Gastrocnemius medialis (tissue), 4 donors: ENCODE results near the gene FHOD3. TPM values are rescaled to one million over a fixed set of nuclear protein-coding genes. Genes with fewer than 3 reads are reported as not detected.

Experiments used
- ATAC-seq, 2 donors: fragments of 150-250 bp; one replicate each; pipeline ENCODE4 v1.9.1; 2016
- DNase-seq, 2 donors: peaks; one replicate each; pipeline ENCODE4 v3.0.0-alpha.2; 2019
- H3K27ac ChIP-seq, 4 donors: fragments of 200-600 bp; sonication (generic); 1 replicate in 1 of 4; 2 replicates in 3 of 4; pipeline ENCODE4 v1.5.1; 2016 to 2018; ENCODE audit warnings: mild to moderate bottlenecking in 2 of 4, moderate library complexity in 1 of 4
- H3K27me3 ChIP-seq, 3 donors: fragments of 200-600 bp; sonication (generic) in 2 of 3; 1 replicate in 1 of 3; 2 replicates in 2 of 3; pipeline versions ENCODE4 v1.5.1 to v1.6.0; 2016 to 2019; ENCODE audit warnings: mild to moderate bottlenecking in 1 of 3, moderate library complexity in 1 of 3
- H3K36me3 ChIP-seq, 2 donors: fragments of 200-600 bp; sonication (generic) in 1 of 2; one replicate each; pipeline ENCODE4 v1.5.1; 2017 to 2018
- H3K4me1 ChIP-seq, 2 donors: fragments of 200-600 bp; sonication (generic) in 1 of 2; one replicate each; pipeline ENCODE4 v1.5.1; 2016 to 2017; ENCODE audit warnings: mild to moderate bottlenecking in 2 of 2
- H3K4me3 ChIP-seq, 4 donors: fragments of 200-600 bp; sonication (generic) in 3 of 4; 1 replicate in 1 of 4; 2 replicates in 3 of 4; pipeline ENCODE4 v1.5.1; 2016 to 2019; ENCODE audit warnings: mild to moderate bottlenecking in 2 of 4
- H3K9me3 ChIP-seq, 3 donors: fragments of 200-600 bp; sonication (generic) in 2 of 3; 1 replicate in 1 of 3; 2 replicates in 2 of 3; pipeline ENCODE4 v1.5.1; 2016 to 2019
- CTCF ChIP-seq, 5 experiments: fragments of 450-650 bp in 3 of 5; fragments of 200-600 bp in 2 of 5; sonication (generic) in 2 of 5; IDR thresholded peaks in 4 of 5; conservative IDR thresholded peaks in 1 of 5; 1 replicate in 4 of 5; 2 replicates in 1 of 5; pipeline ENCODE4 v1.5.1; 2016 to 2019; ENCODE audit warnings: antibody characterized with exemption in 5 of 5, mild to moderate bottlenecking in 3 of 5, moderate library complexity in 3 of 5
- POLR2A ChIP-seq, 2 donors: fragments of 450-650 bp; IDR thresholded peaks; one replicate each; pipeline ENCODE4 v1.6.1; 2017; ENCODE audit warnings: antibody characterized with exemption in 2 of 2, mild to moderate bottlenecking in 2 of 2, moderate library complexity in 2 of 2
- in situ Hi-C, 4 donors: fragments of 200-750 bp; cut with MboI; loops; one replicate each; pipeline versions ENCODE4 v1.15.0 to v1.8.0; 2017; ENCODE audit warnings: low sequenced_read_pairs in 4 of 4
- intact Hi-C: fragments of 100-400 bp; cut with DNase I; formaldehyde crosslinking; loops from one replicate; pipeline ENCODE4 v1.15.1; 2023; ENCODE audit warnings: low total_unique reads
- total RNA-seq, 4 donors: library from RNA; depleted of rRNA; stranded (reverse); fragments of >200 nt; gene quantifications; one replicate each; pipeline versions ENCODE4 v1.1.0 to v1.2.3, GENCODE V29; 2016

The FHOD3 gene
- total RNA-seq, 4 donors from 2014 or later, result 10.0 to 32.5 (median 17.0) TPM

GRCh38 chr18:36559149-36559857 is 261.8 kb downstream of the FHOD3 start:
- DNase-seq (no peak), ATAC-seq (peak in 1 of 2 donors; percentile 61)
- Histone ChIP-seq H3K27me3 (no peaks in the 10 kb centered on the region), H3K4me1 (peaks cover 25 to 29% of the 10 kb centered on the region in 2 donors), H3K9me3 (no peaks in the 10 kb centered on the region), H3K27ac (peak overlapping the region in 1 of 4 donors; percentile 9), H3K4me3 (no peak overlapping the region), H3K36me3 (no peaks in the 10 kb centered on the region)
- TF ChIP-seq POLR2A (IDR thresholded peaks at IDR 0.05) (no peak), CTCF (IDR thresholded peaks at IDR 0.05 in 4 of 5, conservative IDR thresholded peaks at IDR 0.05 in 1 of 5) (no peak)
- in situ Hi-C loops (loop anchor here in 1 of 4 donors (25.0 kb wide), 1 partner anchor 272 kb away; the partner anchor contains the start of gene FHOD3), intact Hi-C loops (no loop called here)

GRCh38 chr18:36560187-36560586 is 262.7 kb downstream of the FHOD3 start:
- Histone ChIP-seq H3K4me1 (peaks cover 25 to 29% of the 10 kb centered on the region in 2 donors), H3K4me3 (no peak overlapping the region), H3K36me3 (no peaks in the 10 kb centered on the region), H3K9me3 (no peaks in the 10 kb centered on the region), H3K27me3 (no peaks in the 10 kb centered on the region), H3K27ac (peak overlapping the region in 1 of 4 donors; percentile 9)
- in situ Hi-C loops, result loop anchor here in 1 of 4 donors (25.0 kb wide), 1 partner anchor 273 kb away; the partner anchor contains the start of gene FHOD3
- ATAC-seq (no peak), DNase-seq (no peak)
- TF ChIP-seq POLR2A (IDR thresholded peaks at IDR 0.05), result no peak
- TF ChIP-seq CTCF (IDR thresholded peaks at IDR 0.05 in 4 of 5, conservative IDR thresholded peaks at IDR 0.05 in 1 of 5), result no peak
- intact Hi-C loops, result no loop called here

GRCh38 chr18:36561046-36561445 is 263.5 kb downstream of the FHOD3 start:
- no peak overlapping the region for H3K27ac ChIP-seq
- no peaks in the 10 kb centered on the region for H3K9me3 ChIP-seq
- H3K4me1 ChIP-seq, result peaks cover 25 to 29% of the 10 kb centered on the region in 2 donors
- ATAC-seq (no peak), DNase-seq (no peak)
- H3K4me3 ChIP-seq, result no peak overlapping the region
- TF ChIP-seq CTCF (IDR thresholded peaks at IDR 0.05 in 4 of 5, conservative IDR thresholded peaks at IDR 0.05 in 1 of 5) (no peak), POLR2A (IDR thresholded peaks at IDR 0.05) (no peak)
- intact Hi-C loops, result no loop called here
- no peaks in the 10 kb centered on the region for H3K27me3 ChIP-seq
- no peaks in the 10 kb centered on the region for H3K36me3 ChIP-seq
- in situ Hi-C loops, result loop anchor here in 1 of 4 donors (25.0 kb wide), 1 partner anchor 274 kb away; the partner anchor contains the start of gene FHOD3

GRCh38 chr18:36564841-36565240 is 267.3 kb downstream of the FHOD3 start:
- H3K27ac ChIP-seq, result no peak overlapping the region

More at GRCh38 chr18:36564841-36565240, 267.3 kb downstream of the FHOD3 start:
- H3K27me3 ChIP-seq, result no peaks in the 10 kb centered on the region
- peaks cover 0 to 7% of the 10 kb centered on the region in 2 donors for H3K4me1 ChIP-seq
- no peak for TF ChIP-seq CTCF (IDR thresholded peaks at IDR 0.05 in 4 of 5, conservative IDR thresholded peaks at IDR 0.05 in 1 of 5)
- no peak for TF ChIP-seq POLR2A (IDR thresholded peaks at IDR 0.05)
- ATAC-seq, result no peak
- no peaks in the 10 kb centered on the region for H3K36me3 ChIP-seq
- intact Hi-C loops, result no loop called here
- no peak for DNase-seq
- in situ Hi-C loops, result loop anchor here in 1 of 4 donors (25.0 kb wide), 1 partner anchor 278 kb away; the partner anchor contains the start of gene FHOD3
- no peaks in the 10 kb centered on the region for H3K9me3 ChIP-seq
- no peak overlapping the region for H3K4me3 ChIP-seq
